GM10266 (cell line): ENCODE results near the gene UNC13B.

ENCODE experiments used
- DNase-seq: peaks from one replicate; pipeline ENCODE4 v3.0.0; 2012; ENCODE audit errors: extremely low spot score
- CTCF ChIP-seq: IDR thresholded peaks from 2 replicates; pipeline ENCODE4 v1.5.1; 2012; ENCODE audit warnings: mild to moderate bottlenecking, low read depth; ENCODE audit not compliant: control insufficient read depth, insufficient read depth; ENCODE audit errors: missing control alignments

UNC13B gene

GRCh38 chr9:35350827-35351549, 189.2 kb downstream of the UNC13B start:
- DNase-seq = no peak

GRCh38 chr9:35353731-35354365, 192.0 kb downstream of the UNC13B start:
- DNase-seq = no peak
- no peak for TF ChIP-seq CTCF

More at GRCh38 chr9:35350827-35351549, 189.2 kb downstream of the UNC13B start:
- no peak for TF ChIP-seq CTCF

GRCh38 chr9:35355939-35356338, 194.1 kb downstream of the UNC13B start:
- DNase-seq = no peak
- TF ChIP-seq CTCF = no peak

GRCh38 chr9:35357116-35357515, 195.3 kb downstream of the UNC13B start:
- no peak for TF ChIP-seq CTCF
- DNase-seq = no peak

GRCh38 chr9:35357826-35358225, 196.0 kb downstream of the UNC13B start:
- DNase-seq = no peak
- TF ChIP-seq CTCF = no peak

- no peak for DNase-seq
- no peak for TF ChIP-seq CTCF
These were observed 203.2 kb downstream of the UNC13B start for GRCh38 chr9:35364817-35365585.
